GM12801 (cell line): Measurements from ENCODE around the gene CYB5R2.

Experiments used
- CTCF ChIP-seq: IDR thresholded peaks from one replicate; pipeline ENCODE4 v1.5.1; 2011; ENCODE audit warnings: control low read depth; ENCODE audit not compliant: insufficient read length; ENCODE audit errors: extremely low read depth

The CYB5R2 gene

DNA sequence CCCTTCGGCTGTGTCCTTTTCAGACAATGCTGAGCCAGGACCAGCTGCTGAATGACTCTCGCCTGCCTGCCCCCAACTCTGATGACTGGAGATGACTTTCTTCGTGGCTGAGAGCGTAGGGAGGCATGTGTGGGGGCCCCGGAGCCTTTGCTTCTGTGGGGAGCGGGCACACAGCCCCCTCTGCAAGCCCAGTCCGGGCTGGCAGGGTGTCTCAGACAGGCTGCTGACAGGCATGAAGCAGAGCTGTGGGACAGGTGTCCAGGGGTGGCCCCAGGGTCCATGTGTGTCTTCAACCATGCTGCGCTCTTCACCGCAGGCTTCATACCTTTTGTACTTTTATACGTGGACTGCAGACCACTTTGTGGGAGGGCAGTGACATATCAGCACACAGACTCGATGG is 16.6 kb downstream of the CYB5R2 start:
- no peak for TF ChIP-seq CTCF

DNA sequence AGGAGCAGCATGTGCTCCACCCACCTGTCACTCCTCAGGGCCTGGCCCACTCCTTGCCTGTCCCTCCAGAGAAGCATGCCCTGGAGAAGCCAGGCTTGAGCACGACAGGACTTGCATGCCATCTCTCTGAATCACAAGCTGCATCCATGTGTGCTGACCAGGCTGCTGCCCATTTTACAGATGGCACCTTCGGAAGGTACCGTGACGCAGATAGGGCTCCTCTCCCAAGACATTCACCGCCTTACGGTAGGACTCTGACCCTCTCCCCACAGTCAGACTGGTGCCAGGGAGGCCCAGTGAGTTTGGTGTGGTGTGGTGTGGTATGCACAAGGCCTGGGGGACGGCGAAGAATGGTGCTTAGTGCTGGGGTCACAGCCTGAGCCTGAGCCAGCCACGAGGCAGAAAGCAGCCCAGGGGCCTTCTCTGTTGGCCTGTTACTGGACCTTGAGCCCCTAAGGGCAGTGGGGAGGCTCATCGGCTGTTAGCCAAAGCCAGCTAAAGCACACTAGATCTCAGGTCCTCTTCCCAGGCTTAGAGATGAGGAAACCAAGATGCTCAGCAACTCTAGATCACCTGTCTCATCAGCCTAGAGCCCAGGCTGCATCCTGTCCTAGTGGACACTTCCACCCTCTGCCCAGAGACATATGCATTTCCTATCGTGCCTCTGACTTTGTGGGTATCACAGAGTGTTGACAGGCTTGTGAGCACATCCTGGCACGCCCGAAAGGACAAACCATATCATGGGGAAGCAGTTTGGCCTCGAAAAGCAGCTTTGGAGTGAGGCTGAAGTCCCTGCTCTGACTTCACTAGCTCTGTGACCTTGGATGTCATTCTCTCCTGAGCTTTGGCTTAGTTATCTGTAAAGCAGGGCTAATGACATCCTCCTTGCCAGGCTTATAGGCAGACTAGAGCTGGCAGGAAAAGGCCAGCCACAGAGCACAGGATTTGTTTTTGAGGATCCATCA is 17.8 kb downstream of the CYB5R2 start:
- TF ChIP-seq CTCF, result no peak

DNA sequence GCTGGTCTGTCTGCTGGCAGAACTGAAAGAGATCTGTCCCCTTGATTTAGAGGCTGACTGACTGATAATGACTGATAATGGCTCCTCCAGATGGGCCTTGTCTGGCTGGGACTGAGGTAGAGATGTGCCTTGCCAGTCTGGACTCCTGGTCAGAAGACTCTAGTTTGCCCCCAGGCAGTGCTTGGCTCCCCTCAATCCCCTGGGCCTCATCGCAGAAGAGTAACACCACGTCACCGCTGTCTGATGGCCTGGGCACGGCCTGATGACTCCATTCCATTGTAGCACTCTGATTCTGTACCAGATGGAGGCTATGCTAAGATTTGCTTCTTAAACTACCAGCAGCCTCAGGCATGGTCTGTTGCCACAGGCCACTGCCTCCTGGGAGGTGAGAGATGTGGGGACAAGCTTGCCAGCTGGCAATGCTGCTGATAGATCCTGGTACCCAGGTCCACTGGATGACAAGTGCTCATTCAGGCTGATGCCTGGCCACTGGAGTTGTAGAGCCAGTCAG is 19.1 kb downstream of the CYB5R2 start:
- no peak for TF ChIP-seq CTCF

DNA sequence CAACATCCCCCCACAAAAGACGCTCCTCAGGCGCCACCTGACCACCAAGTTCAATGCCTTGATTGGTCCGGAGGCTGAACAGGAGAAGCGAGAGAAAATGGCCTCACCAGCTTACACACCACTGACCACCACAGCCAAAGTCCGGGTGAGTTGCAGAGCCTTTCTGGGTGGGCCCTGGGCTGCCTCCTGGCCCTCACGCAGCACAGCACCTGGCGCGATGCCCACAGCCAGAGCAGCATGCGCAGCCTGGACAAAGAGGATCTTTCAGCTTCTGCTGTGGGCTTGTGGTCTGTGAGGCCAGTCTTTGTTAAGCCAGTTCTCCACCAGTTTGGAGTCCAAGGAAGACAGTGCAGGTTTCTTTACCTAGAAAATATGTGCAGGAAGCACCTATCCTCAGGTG is 21.6 kb downstream of the CYB5R2 start:
- TF ChIP-seq CTCF, result no peak

GRCh38 chr11:7651140-7651551 is 22.2 kb downstream of the CYB5R2 start:
- TF ChIP-seq CTCF, result no peak

DNA sequence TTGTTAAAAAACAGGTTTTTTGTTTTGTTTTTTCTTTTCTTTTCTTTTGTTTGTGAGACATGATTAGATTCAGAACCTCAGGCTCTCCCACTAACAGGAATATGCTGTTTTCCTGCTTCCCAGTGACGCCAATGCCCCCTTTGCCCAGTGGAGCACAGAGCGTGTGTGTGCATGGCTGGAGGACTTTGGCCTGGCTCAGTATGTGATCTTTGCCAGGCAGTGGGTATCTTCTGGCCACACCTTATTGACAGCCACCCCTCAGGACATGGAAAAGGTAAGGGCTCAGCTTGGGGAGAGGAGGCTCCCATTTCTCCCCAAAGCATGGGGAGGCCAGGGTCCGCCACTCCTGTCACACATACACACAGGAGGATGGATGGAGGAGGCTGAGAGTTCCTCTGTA is 25.0 kb downstream of the CYB5R2 start:
- no peak for TF ChIP-seq CTCF

GRCh38 chr11:7646866-7647265 is 26.4 kb downstream of the CYB5R2 start:
- no peak for TF ChIP-seq CTCF
